SH-SY5Y (cell line): ENCODE data around the gene RALGDS.

Experiments used
- GATA2 ChIP-seq: IDR thresholded peaks from 2 replicates; pipeline ENCODE4 v1.6.1; 2011; ENCODE audit warnings: mild to moderate bottlenecking, low read depth, low read length
- GATA3 ChIP-seq: IDR thresholded peaks from 2 replicates; pipeline ENCODE4 v1.6.1; 2011; ENCODE audit warnings: low read depth, mild to moderate bottlenecking, low read length, moderate library complexity

- TF ChIP-seq GATA2, result no peak
- TF ChIP-seq GATA3, result no peak
Observed at GRCh38 chr9:133144904-133145851, 24.1 kb upstream of the RALGDS start.
